ENCODE measurements around the gene COX5A.

Gene COX5A

GRCh38 chr15:74962671-74963070 is 24.8 kb upstream of the COX5A start:
- H3K9ac ChIP-seq (ENCODE audit: low read depth in 1 of 2, low read length in 2 of 2): no peak overlapping the region
- H3K4me1 ChIP-seq (ENCODE audit: control insufficient read depth in 1 of 2, insufficient read depth in 2 of 2, low read length in 2 of 2): peaks cover 13 to 14% of the 10 kb centered on the region in 2 donors
- no peak overlapping the region for H3K27ac ChIP-seq (ENCODE audit: low read depth, low read length)
- no peak overlapping the region for H3K4me3 ChIP-seq (ENCODE audit: low read depth in 1 of 2, low read length in 2 of 2)
- H3K27me3 ChIP-seq (ENCODE audit: control insufficient read depth in 1 of 2, insufficient read depth in 2 of 2, low read length in 2 of 2): peaks cover 6 to 8% of the 10 kb centered on the region in 2 donors
- no peaks in the 10 kb centered on the region for H3K9me3 ChIP-seq (ENCODE audit: control insufficient read depth in 1 of 2, low read length in 2 of 2)
- H3K36me3 ChIP-seq (ENCODE audit: control insufficient read depth in 1 of 2, insufficient read depth in 2 of 2, low read length in 2 of 2): no peaks in the 10 kb centered on the region

- Histone ChIP-seq H3K9ac (ENCODE audit: low read depth in 1 of 2, low read length in 2 of 2) (no peak overlapping the region), H3K27me3 (ENCODE audit: control insufficient read depth in 1 of 2, insufficient read depth in 2 of 2, low read length in 2 of 2) (peaks cover 6 to 8% of the 10 kb centered on the region in 2 donors), H3K27ac (ENCODE audit: low read depth, low read length) (no peak overlapping the region), H3K4me3 (ENCODE audit: low read depth in 1 of 2, low read length in 2 of 2) (no peak overlapping the region), H3K4me1 (ENCODE audit: control insufficient read depth in 1 of 2, insufficient read depth in 2 of 2, low read length in 2 of 2) (peaks cover 18 to 19% of the 10 kb centered on the region in 2 donors), H3K9me3 (ENCODE audit: control insufficient read depth in 1 of 2, low read length in 2 of 2) (no peaks in the 10 kb centered on the region), H3K36me3 (ENCODE audit: control insufficient read depth in 1 of 2, insufficient read depth in 2 of 2, low read length in 2 of 2) (no peaks in the 10 kb centered on the region)
Measured at GRCh38 chr15:74962219-74962618, 24.3 kb upstream of the COX5A start.

GRCh38 chr15:74961616-74962015 is 23.7 kb upstream of the COX5A start:
- Histone ChIP-seq H3K27me3 (ENCODE audit: control insufficient read depth in 1 of 2, insufficient read depth in 2 of 2, low read length in 2 of 2) (peaks cover 6 to 8% of the 10 kb centered on the region in 2 donors), H3K9me3 (ENCODE audit: control insufficient read depth in 1 of 2, low read length in 2 of 2) (no peaks in the 10 kb centered on the region), H3K36me3 (ENCODE audit: control insufficient read depth in 1 of 2, insufficient read depth in 2 of 2, low read length in 2 of 2) (no peaks in the 10 kb centered on the region), H3K4me1 (ENCODE audit: control insufficient read depth in 1 of 2, insufficient read depth in 2 of 2, low read length in 2 of 2) (peaks cover 19 to 20% of the 10 kb centered on the region in 2 donors), H3K27ac (ENCODE audit: low read depth, low read length) (no peak overlapping the region), H3K4me3 (ENCODE audit: low read depth in 1 of 2, low read length in 2 of 2) (no peak overlapping the region), H3K9ac (ENCODE audit: low read depth in 1 of 2, low read length in 2 of 2) (no peak overlapping the region)

GRCh38 chr15:74960995-74961588 is 23.2 kb upstream of the COX5A start:
- Histone ChIP-seq H3K27me3 (ENCODE audit: control insufficient read depth in 1 of 2, insufficient read depth in 2 of 2, low read length in 2 of 2) (peaks cover 6 to 8% of the 10 kb centered on the region in 2 donors), H3K36me3 (ENCODE audit: control insufficient read depth in 1 of 2, insufficient read depth in 2 of 2, low read length in 2 of 2) (no peaks in the 10 kb centered on the region), H3K4me1 (ENCODE audit: control insufficient read depth in 1 of 2, insufficient read depth in 2 of 2, low read length in 2 of 2) (peaks cover 19 to 22% of the 10 kb centered on the region in 2 donors), H3K27ac (ENCODE audit: low read depth, low read length) (no peak overlapping the region), H3K9me3 (ENCODE audit: control insufficient read depth in 1 of 2, low read length in 2 of 2) (no peaks in the 10 kb centered on the region), H3K9ac (ENCODE audit: low read depth in 1 of 2, low read length in 2 of 2) (no peak overlapping the region), H3K4me3 (ENCODE audit: low read depth in 1 of 2, low read length in 2 of 2) (no peak overlapping the region)

- H3K27me3 ChIP-seq (ENCODE audit: control insufficient read depth in 1 of 2, insufficient read depth in 2 of 2, low read length in 2 of 2): peaks cover 6 to 8% of the 10 kb centered on the region in 2 donors
Measured at GRCh38 chr15:74960286-74960685, 22.4 kb upstream of the COX5A start.

GRCh38 chr15:74959586-74959939 is 21.7 kb upstream of the COX5A start:
- Histone ChIP-seq H3K36me3 (ENCODE audit: control insufficient read depth in 1 of 2, insufficient read depth in 2 of 2, low read length in 2 of 2) (no peaks in the 10 kb centered on the region), H3K4me1 (ENCODE audit: control insufficient read depth in 1 of 2, insufficient read depth in 2 of 2, low read length in 2 of 2) (peaks cover 33 to 37% of the 10 kb centered on the region in 2 donors), H3K27me3 (ENCODE audit: control insufficient read depth in 1 of 2, insufficient read depth in 2 of 2, low read length in 2 of 2) (peaks cover 6 to 8% of the 10 kb centered on the region in 2 donors), H3K4me3 (ENCODE audit: low read depth in 1 of 2, low read length in 2 of 2) (peak overlapping the region in 1 of 2 donors; percentile 94), H3K27ac (ENCODE audit: low read depth, low read length) (no peak overlapping the region), H3K9me3 (ENCODE audit: control insufficient read depth in 1 of 2, low read length in 2 of 2) (no peaks in the 10 kb centered on the region), H3K9ac (ENCODE audit: low read depth in 1 of 2, low read length in 2 of 2) (peak overlapping the region in 1 of 2 donors; percentile 94)

More at GRCh38 chr15:74960286-74960685, 22.4 kb upstream of the COX5A start:
- no peaks in the 10 kb centered on the region for H3K9me3 ChIP-seq (ENCODE audit: control insufficient read depth in 1 of 2, low read length in 2 of 2)
- no peak overlapping the region for H3K4me3 ChIP-seq (ENCODE audit: low read depth in 1 of 2, low read length in 2 of 2)
- no peak overlapping the region for H3K27ac ChIP-seq (ENCODE audit: low read depth, low read length)
- no peak overlapping the region for H3K9ac ChIP-seq (ENCODE audit: low read depth in 1 of 2, low read length in 2 of 2)
- no peaks in the 10 kb centered on the region for H3K36me3 ChIP-seq (ENCODE audit: control insufficient read depth in 1 of 2, insufficient read depth in 2 of 2, low read length in 2 of 2)
- H3K4me1 ChIP-seq (ENCODE audit: control insufficient read depth in 1 of 2, insufficient read depth in 2 of 2, low read length in 2 of 2): peaks cover 26 to 30% of the 10 kb centered on the region in 2 donors

- peak overlapping the region; percentile 61 to 94 for H3K9ac ChIP-seq (ENCODE audit: low read depth in 1 of 2, low read length in 2 of 2)
- no peak overlapping the region for H3K27ac ChIP-seq (ENCODE audit: low read depth, low read length)
- H3K4me1 ChIP-seq (ENCODE audit: control insufficient read depth in 1 of 2, insufficient read depth in 2 of 2, low read length in 2 of 2): peaks cover 38 to 42% of the 10 kb centered on the region in 2 donors
- H3K9me3 ChIP-seq (ENCODE audit: control insufficient read depth in 1 of 2, low read length in 2 of 2): no peaks in the 10 kb centered on the region
- peak overlapping the region; percentile 77 to 94 for H3K4me3 ChIP-seq (ENCODE audit: low read depth in 1 of 2, low read length in 2 of 2)
- H3K36me3 ChIP-seq (ENCODE audit: control insufficient read depth in 1 of 2, insufficient read depth in 2 of 2, low read length in 2 of 2): no peaks in the 10 kb centered on the region
- peaks cover 6 to 8% of the 10 kb centered on the region in 2 donors for H3K27me3 ChIP-seq (ENCODE audit: control insufficient read depth in 1 of 2, insufficient read depth in 2 of 2, low read length in 2 of 2)
Measured at GRCh38 chr15:74958908-74959585, 21.2 kb upstream of the COX5A start.

- Histone ChIP-seq H3K36me3 (ENCODE audit: control insufficient read depth in 1 of 2, insufficient read depth in 2 of 2, low read length in 2 of 2) (no peaks in the 10 kb centered on the region), H3K9me3 (ENCODE audit: control insufficient read depth in 1 of 2, low read length in 2 of 2) (no peaks in the 10 kb centered on the region), H3K4me1 (ENCODE audit: control insufficient read depth in 1 of 2, insufficient read depth in 2 of 2, low read length in 2 of 2) (peaks cover 40 to 43% of the 10 kb centered on the region in 2 donors), H3K4me3 (ENCODE audit: low read depth in 1 of 2, low read length in 2 of 2) (peak overlapping the region; percentile 77 to 94), H3K27ac (ENCODE audit: low read depth, low read length) (no peak overlapping the region), H3K27me3 (ENCODE audit: control insufficient read depth in 1 of 2, insufficient read depth in 2 of 2, low read length in 2 of 2) (peaks cover 6 to 8% of the 10 kb centered on the region in 2 donors), H3K9ac (ENCODE audit: low read depth in 1 of 2, low read length in 2 of 2) (peak overlapping the region; percentile 61 to 94)
Measured at GRCh38 chr15:74958320-74958907, 20.5 kb upstream of the COX5A start.

- Histone ChIP-seq H3K4me1 (ENCODE audit: control insufficient read depth in 1 of 2, insufficient read depth in 2 of 2, low read length in 2 of 2) (peaks cover 40 to 43% of the 10 kb centered on the region in 2 donors), H3K4me3 (ENCODE audit: low read depth in 1 of 2, low read length in 2 of 2) (peak overlapping the region; percentile 75 to 77), H3K27ac (ENCODE audit: low read depth, low read length) (peak overlapping the region; percentile 75), H3K36me3 (ENCODE audit: control insufficient read depth in 1 of 2, insufficient read depth in 2 of 2, low read length in 2 of 2) (no peaks in the 10 kb centered on the region), H3K9ac (ENCODE audit: low read depth in 1 of 2, low read length in 2 of 2) (peak overlapping the region; percentile 79 to 94), H3K27me3 (ENCODE audit: control insufficient read depth in 1 of 2, insufficient read depth in 2 of 2, low read length in 2 of 2) (peaks cover 6 to 8% of the 10 kb centered on the region in 2 donors), H3K9me3 (ENCODE audit: control insufficient read depth in 1 of 2, low read length in 2 of 2) (no peaks in the 10 kb centered on the region)
Measured at GRCh38 chr15:74957476-74958035, 19.7 kb upstream of the COX5A start.

Measured in duodenal mucosa (tissue), 2 donors.